GM18873 (cell line): ENCODE results near the gene BAIAP2L1.

Experiments used
- ATAC-seq: cut with Tn5 transposase; IDR thresholded peaks from one replicate; pipeline ENCODE4 v1.9.1; 2021; ENCODE audit warnings: mild to moderate bottlenecking, moderate library complexity, moderate number of reproducible peaks; ENCODE audit not compliant: unreplicated experiment, low FRiP score

Gene BAIAP2L1

DNA sequence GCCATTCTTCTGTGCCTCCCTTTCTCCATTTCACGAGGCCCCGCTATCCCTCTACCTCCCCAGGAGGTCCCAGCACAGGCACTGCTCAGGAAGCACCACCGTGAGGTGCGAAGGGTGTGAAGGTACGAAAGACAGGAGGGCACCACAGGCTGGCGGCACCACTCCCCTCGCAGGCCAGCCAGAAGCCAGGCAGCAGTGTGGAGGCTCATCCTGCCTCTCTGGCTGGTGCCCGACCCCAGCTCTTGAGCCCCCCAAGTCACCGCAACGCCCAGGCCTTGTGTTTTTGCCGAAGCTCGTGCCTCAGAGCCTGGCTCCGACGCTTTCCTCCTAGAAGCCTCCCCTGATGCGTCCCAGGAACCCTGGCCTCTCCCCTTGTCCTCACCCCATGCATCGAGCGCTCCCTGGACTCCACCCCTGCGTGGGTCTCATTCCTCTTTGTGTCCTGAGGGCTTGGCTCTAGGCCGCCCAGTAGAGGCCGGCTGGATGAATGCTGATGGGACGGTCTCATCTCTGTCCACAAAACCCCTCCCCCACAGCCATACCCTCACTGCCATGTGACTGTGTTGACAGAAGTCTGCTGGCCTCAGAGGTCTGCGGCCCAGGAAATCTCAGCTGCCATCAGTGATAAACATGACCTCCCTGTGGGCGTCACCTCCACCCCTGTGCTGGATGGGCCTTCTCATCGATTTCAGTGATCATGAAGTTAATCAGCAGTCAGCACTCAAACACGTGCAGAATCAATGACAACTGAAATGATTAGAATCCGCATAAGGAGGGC lies 100.1 kb downstream of the BAIAP2L1 start:
- ATAC-seq = no peak

DNA sequence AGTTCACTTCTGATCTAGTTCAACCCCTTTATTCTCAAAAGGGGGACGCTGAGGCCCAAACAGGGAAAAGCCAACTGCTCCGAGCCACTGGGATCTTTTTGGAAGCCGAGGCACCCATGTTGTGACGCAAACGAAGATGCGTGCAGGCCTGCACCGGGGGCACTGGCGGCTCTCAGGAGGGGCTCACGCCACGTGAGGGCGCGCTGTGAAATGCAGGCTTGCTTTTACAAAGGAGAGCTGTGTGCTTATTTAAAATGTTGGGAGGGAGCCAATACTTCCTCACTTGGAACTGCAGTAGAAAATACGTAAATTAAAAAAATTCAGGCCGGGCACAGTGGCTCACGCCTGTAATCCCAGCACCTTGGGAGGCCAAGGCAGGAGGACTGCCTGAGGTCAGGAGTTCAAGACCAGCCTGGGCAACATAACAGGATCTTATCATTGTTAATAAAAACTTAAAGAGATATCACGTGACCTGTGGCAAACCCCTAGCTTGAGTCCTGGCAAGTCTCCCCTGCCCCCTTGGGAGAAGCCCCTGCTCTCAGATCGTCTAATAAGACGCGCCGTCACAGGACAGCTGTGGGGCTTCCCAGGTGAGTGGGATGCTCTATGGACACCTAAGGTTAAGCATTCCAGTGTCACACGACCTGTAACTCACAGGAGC lies 103.1 kb downstream of the BAIAP2L1 start:
- ATAC-seq = no peak

- no peak for ATAC-seq
Observed at GRCh38 chr7:98296833-98297232, 104.1 kb downstream of the BAIAP2L1 start.

GRCh38 chr7:98295467-98296192 lies 105.3 kb downstream of the BAIAP2L1 start:
- ATAC-seq = no peak

- no peak for ATAC-seq
Observed at GRCh38 chr7:98294798-98295382, 106.0 kb downstream of the BAIAP2L1 start.

- no peak for ATAC-seq
Observed at GRCh38 chr7:98294326-98294725, 106.6 kb downstream of the BAIAP2L1 start.

DNA sequence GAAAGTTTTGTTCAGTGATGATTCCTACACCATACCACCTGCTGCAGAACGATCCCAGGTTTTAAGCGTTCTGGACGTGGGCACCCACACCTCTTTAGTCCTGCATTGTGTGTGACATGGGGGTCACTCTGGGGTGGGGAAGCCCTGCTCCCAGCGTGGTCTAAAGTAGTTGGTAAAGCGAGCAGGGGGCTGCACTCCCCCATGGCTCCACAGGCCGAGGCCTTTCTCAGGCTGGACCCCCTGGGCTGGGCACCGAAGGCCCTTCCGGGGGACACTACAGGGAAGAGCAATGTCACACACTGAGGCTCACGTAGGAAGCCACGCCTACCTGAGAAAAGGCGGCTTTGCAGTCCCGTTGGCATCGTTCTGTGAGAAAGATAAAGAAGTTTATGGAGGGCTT lies 107.1 kb downstream of the BAIAP2L1 start:
- ATAC-seq = no peak

DNA sequence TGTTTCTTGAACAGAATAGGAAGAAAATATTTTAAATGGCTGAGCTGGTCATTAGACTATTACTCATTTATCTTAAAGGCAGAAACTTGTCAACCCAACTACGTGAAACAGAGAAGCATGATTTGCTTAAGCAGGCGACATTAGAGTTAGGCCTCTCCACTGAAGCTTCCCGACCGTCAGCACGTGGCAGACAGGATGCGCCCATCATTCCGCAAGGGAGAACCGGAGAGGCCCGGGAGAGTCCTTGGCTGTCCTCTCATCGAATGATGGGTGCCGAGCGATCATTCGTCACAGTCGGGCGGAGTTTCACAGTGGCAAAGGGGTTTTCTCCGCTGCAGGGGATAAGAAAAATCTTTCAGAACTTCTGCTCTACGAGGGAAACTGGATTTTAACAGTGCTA lies 107.6 kb downstream of the BAIAP2L1 start:
- ATAC-seq = no peak

DNA sequence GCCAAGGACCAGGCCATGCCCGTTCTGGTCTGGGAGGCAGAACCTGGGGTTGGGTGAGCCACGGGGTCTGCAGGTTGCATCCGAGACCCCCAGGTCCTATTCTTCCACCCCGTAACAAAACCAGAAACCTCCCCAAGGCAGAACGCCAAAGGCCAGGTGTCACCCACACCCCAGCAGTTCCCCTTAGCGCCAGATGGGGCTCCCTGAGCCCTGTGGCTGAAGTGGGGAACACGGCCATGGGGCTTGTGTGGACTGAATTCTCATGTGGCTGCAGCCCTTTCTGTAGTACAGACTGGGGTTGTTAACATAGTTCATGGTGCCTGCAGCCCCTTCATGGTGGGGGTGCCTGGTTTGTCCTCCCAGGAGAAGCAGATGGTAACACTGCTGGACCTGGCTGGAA lies 109.2 kb downstream of the BAIAP2L1 start:
- ATAC-seq = no peak

GRCh38 chr7:98289333-98289875 lies 111.5 kb downstream of the BAIAP2L1 start:
- ATAC-seq = no peak

GRCh38 chr7:98288064-98288823 lies 112.6 kb downstream of the BAIAP2L1 start:
- ATAC-seq = no peak

DNA sequence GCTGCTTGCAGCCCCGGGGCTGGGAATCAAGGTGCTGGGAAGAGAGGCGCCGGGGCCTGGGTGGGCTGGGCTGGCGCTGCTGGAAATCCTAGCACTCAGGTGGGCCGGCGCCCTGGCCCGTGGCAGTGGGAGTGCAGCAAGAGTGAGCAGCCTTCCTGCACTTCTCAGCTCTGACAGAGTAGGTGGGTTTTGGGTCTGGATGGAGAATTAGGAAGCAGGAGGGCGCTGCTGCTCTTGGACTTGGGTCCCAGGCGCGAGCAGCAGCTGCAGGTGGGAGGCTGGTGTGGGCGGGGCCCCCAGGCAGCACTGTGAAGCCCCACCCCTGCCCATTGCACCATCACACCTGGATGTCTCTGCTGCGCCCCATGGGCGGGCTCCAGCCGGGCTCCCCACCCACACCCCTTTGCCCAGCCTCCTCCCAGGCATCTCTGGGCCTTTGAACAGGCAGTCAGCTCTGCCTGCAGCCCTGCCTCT lies 113.4 kb downstream of the BAIAP2L1 start:
- no peak for ATAC-seq

DNA sequence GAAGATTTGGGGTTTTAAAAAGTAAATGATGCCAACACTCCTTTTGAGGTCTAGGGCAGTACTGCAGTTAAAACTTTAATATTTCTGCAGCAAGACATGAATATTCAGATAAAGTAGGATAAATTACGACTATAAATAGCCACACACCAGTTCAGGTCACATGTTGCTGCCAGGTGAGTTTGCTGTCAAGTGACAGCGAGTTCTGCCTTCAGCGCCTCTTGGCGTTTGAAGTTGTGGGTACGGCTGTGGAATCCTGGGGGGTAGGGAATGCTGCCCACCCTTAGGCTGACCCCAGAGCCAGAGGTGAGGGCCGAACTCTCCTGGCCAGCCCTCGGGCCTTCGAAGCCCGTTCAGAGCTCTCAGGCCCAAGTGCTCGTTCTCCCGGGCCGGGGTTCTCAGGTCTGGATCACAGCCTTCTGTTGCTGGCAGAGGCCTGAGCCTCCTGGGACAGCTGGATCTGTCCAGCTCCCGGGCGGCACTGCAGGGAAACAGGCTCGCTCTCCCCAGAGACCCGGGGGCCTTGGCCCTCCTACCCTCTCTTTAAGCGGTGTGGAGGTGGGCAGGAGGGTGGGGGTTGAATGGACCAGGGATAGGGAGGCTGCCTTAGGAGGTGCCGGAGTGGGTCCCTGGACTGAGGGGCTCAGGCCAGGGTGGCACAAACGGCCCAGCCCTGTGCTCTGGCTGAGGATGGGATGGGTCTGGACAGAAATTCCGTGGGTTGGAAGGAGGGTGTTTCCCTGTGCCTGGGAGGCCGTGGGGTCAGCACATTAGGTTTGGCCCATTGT lies 114.0 kb downstream of the BAIAP2L1 start:
- ATAC-seq = no peak

DNA sequence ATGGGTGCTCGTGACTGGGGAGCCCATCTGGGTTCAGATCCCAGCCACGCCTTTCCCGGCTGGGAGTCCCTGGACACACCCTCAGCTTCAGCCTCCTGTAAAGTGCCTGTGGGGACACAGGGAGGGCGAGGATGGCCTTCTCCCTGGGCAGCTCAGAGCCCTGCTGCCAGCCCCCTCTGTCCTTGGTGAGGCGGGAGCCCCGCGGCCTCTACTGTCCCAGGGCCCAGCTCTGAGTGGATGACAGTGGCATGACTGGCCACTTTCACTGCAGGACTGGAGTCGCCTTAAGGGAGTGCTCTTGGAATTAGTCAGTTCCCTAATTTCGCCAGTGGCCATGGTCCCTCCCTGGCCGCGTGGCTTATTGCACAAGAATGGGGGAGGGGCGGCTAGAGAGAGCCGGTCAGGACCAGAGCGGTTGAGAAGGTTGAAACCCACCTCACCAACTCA lies 114.8 kb downstream of the BAIAP2L1 start:
- no peak for ATAC-seq

- no peak for ATAC-seq
Observed at GRCh38 chr7:98285157-98286092, 115.5 kb downstream of the BAIAP2L1 start.

- ATAC-seq = no peak
Observed at GRCh38 chr7:98284335-98285036, 116.4 kb downstream of the BAIAP2L1 start.

GRCh38 chr7:98283887-98284222 lies 117.0 kb downstream of the BAIAP2L1 start:
- ATAC-seq = no peak
